NOMO-1 treated with dmso at 0.1 percent for 144 hours (cell line): Measurements from ENCODE around the gene MC1R.
"Not testable (repeated sequence)": the region's sequence is repeated elsewhere in the genome, so short reads cannot be mapped to it uniquely, and the experiment has no call there.

ENCODE experiments used
- DNase-seq: peaks from one replicate; lab custom pipeline; 2025; ENCODE audit not compliant: unreplicated experiment; lab: John Stamatoyannopoulos, UW

Gene MC1R

DNA sequence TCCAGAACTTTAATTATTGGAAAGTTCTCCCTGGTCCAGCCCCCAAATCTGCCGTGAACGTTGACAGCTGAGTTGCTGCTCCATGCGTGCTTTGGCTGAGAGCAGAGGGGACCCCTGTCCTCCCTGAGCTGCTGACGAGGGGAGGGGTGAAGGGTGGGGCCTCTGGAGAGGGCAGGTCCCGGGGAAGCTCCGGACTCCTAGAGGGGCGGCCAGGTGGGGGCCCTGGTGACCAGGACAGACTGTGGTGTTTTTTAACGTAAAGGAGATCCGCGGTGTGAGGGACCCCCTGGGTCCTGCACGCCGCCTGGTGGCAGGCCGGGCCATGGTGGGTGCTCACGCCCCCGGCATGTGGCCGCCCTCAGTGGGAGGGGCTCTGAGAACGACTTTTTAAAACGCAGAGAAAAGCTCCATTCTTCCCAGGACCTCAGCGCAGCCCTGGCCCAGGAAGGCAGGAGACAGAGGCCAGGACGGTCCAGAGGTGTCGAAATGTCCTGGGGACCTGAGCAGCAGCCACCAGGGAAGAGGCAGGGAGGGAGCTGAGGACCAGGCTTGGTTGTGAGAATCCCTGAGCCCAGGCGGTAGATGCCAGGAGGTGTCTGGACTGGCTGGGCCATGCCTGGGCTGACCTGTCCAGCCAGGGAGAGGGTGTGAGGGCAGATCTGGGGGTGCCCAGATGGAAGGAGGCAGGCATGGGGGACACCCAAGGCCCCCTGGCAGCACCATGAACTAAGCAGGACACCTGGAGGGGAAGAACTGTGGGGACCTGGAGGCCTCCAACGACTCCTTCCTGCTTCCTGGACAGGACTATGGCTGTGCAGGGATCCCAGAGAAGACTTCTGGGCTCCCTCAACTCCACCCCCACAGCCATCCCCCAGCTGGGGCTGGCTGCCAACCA is at the start of gene MC1R:
Gene MC1R, plus strand, starts transcription at position 410 of the 895 bp plus-strand sequence. Its CDS starts 397 bp downstream, at position 807.
- no peak for DNase-seq

GRCh38 chr16:89869911-89870310 is 48.8 kb upstream of the MC1R start:
- DNase-seq: no peak

GRCh38 chr16:89870440-89870839 is 48.2 kb upstream of the MC1R start:
- DNase-seq: no peak

DNA sequence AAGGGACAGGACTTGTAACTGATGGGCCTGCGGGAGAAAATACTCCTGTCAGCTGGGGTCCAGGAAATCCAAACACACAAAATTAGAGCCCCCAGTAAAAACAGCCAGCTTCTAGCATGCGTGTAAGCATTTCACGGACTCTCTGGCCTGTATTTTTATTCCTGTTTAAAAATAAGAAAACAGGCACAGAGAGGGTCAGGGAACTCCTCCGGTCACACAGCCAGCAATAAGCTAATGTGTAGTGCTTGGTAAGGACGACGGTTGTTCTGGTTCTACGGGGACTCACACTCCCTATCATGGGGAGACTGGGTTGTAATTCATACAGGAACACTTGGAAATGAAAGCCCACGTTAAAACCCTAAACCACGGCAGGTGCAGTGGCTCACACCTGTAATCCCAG is 46.8 kb upstream of the MC1R start:
- DNase-seq: no peak

DNA sequence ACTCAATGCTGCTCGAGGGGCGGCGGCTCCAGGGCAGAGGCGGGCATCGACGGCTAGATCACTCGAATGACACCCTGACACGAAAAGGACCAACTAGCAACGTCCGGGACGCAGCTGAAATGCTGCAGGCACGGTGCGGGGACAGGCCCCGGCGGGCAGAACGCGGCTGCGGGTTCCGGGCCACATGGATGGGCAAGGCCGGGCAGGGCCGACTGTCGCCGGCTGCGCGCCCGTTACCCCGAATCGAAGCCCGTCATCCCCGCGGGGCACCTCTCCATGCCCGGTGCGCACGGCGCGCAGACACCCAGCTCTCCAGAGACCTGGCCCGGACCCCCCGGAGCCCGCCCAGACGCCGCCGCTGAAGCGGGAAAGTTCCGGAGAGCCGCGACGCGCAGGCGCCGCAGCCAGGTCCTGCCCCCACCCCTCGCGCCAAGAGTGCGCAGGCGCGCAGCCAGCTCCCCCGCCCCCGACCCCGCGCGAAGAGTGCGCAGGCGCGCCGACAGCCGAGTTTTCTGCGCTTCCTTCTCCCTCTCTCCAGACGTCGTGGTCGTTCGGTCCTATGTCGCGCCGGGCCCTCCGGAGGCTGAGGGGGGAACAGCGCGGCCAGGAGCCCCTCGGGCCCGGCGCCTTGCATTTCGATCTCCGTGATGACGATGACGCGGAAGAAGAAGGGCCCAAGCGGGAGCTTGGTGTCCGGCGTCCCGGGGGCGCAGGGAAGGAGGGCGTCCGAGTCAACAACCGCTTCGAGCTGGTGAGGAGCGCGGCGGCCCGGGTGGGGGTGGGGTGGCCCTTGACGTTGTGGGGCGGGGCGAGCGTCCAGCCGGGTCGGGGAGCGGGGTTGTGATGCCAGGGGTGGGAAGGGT is 45.3 kb upstream of the MC1R start, which contains the start of gene TCF25:
Gene TCF25, plus strand, starts transcription at position 484 of the 863 bp plus-strand sequence. Its CDS starts 76 bp downstream, at position 560.
- peak; percentile 54 for DNase-seq

DNA sequence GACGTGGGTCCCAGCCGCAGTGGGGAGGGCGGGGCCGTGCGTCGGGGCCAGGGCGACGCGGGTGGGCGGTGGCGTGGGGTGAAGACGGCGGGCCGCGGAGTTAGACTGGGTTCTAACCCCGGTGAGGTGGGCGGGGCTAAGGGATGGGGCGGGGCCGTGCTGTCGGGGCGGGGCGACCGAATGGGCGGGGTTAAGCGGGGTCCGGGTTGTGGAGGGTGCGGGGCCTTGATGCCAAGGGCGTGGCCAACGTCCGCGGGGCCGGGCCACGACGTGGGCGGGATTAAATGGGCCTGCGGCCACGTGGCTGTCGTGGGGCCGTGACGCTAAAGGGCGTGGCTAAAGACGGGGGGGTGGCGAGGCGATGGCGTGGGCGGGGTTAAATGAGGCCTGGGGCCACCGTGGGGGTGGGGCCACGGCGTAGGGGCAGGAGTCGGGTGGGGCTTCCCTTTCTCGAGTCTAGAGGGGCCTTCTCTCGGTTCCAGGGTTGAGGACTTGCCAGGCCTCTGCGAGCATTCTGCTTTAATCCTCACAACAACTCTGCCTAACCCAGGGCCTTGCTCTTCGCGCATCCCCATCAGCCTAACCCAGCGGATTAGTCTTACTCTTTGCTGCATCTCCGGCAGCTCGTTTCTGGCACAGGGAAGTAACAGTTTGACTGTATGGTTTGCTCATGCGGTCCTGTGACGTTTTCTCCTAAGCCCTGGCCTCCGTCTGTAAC is 44.5 kb upstream of the MC1R start:
- DNase-seq: peak; percentile 94

DNA sequence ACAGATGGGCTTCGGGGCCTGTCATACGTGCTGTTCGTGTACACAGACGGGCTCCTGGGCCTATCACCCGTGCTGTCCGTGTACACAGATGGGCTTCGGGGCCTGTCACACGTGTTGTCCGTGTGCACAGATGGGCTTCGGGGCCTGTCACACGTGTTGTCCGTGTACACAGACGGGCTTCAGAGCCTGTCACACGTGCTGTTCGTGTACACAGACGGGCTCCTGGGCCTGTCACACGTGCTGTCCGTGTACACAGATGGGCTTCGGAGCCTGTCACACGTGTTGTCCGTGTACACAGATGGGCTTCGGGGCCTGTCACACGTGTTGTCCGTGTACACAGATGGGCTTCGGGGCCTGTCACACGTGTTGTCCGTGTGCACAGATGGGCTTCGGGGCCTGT is 39.5 kb upstream of the MC1R start:
- DNase-seq: not testable (repeated sequence)

DNA sequence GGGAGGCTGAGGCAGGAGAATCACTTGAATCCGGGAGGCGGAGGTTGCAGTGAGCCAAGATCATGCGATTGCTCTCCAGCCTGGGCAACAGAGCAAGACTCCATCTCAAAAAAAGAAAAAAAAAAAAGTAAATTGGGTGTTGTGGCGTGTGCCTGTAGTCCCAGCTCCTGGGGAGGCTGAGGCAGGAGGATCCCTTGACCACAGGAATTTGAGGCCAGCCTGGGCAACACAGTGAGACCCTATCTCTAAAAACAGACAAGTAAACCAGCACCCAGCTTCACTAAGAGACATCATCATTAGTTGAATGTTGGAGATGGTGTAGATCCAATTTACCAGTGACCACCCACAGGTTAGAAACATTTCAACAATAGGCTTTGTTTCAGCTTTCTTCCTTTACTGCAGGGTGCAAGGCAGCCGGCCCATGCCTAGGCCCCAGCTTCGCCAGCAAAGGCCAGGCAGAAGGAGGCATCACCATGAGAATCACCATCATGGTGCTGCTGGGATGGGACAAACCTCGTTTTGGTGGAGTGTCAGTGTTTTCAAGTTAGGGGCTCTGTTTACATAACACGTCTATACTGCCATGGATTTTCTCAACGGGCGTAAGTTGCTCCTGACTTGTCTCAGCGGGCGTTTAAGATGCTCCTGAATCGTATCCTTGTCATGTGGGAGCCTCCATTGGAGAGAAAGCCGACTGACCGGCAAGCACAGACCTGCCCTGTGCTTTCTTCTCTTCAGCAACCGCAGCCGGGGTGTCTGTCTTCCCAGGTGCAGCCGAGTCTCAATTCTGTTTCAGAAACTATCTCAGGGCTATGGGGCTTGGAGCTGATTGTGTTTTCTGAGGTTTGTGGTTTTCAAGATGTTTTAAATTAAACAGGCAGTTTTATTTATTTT is 37.9 kb upstream of the MC1R start:
- DNase-seq: no peak

DNA sequence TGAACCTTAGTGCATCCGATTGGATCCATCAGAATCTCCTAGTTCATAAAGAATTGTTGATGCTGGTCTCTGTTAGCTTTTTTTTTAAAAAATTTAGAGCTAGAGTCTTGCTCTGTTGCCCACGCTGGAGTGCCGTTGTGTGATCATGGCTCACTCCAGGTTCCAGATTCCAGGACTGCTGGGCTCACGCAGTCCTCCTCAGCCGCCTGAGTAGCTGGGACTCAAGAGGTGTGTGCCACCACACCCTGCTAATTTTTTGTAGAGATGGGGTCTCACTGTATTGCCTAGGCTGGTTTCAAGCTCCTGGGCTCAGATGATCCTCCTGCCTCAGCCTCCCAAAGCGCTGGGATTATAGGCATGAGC is 37.3 kb upstream of the MC1R start:
- no peak for DNase-seq

DNA sequence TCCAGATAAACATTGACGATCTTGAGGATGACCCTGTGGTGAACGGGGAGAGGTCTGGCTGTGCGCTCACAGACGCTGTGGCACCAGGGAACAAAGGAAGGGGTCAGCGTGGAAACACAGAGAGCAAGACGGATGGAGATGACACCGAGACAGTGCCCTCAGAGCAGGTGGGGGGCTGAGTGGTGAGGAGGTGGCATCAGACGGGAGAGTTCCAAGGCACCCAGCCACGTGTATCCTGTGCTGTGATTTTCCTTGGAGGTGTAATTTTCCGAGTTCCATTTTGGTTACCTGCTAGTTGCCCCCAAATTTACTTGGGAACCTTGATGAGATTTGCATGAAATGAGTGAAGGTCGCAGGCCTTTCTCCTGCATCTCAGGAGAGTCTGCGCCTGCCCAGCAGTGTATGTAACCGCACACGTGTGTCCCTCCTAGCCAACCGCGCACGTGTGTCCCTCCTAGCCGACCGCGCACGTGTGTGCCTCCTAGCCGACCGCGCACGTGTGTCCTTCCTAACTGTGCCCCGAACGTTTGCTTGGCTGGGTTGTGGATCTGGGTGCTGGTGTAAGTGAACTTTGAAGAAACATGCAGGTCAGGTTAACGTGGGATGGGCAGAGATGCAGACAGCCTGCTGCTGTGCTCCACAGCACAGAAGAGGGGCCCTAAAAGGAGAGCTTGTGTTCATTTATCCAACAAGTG is 35.2 kb upstream of the MC1R start:
- DNase-seq: no peak

DNA sequence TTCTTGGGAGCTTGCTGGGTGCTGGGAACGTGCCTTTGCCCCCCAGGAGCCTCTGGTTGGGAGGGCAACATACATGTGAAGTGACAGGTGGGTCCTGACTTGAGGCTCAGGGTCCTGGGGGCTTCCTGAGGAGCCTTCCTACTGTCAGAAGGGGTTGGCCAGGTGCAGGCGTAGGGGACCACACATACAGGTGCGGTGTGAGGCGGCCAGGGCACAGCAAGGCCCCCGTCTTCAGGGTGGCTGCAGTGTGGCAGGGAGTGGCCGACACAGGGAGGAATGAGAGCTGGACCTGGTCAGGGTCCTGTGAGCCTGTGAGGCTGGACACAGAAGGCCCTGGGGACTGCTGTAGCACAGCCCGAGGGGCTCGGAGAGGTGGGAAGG is 34.6 kb upstream of the MC1R start:
- DNase-seq: no peak

GRCh38 chr16:89887243-89887642 is 31.4 kb upstream of the MC1R start:
- DNase-seq: no peak

GRCh38 chr16:89890200-89890599 is 28.5 kb upstream of the MC1R start:
- no peak for DNase-seq

GRCh38 chr16:89890886-89891657 is 27.6 kb upstream of the MC1R start:
- no peak for DNase-seq

- DNase-seq: no peak
Measured at GRCh38 chr16:89892055-89892630, 26.5 kb upstream of the MC1R start.

DNA sequence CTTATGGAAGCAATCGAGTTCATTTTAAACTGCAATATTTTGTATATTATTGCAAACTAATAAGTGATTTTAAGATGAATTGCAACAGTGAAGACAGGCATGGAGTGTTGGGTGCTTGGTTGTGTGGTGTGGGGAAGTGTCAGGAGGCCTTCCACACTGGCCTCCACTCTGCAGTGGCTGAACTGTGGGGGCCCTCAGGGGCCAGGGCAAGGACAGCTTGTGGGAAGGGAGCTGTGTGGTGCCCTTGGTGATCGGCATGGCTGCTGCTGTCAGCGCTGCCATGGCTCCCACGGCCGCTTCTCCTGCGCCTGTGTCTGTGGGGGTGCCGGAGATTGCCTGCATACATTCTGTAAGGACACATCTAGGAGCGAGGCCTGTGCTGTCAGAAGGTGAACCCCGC is 26.0 kb upstream of the MC1R start:
- no peak for DNase-seq

DNA sequence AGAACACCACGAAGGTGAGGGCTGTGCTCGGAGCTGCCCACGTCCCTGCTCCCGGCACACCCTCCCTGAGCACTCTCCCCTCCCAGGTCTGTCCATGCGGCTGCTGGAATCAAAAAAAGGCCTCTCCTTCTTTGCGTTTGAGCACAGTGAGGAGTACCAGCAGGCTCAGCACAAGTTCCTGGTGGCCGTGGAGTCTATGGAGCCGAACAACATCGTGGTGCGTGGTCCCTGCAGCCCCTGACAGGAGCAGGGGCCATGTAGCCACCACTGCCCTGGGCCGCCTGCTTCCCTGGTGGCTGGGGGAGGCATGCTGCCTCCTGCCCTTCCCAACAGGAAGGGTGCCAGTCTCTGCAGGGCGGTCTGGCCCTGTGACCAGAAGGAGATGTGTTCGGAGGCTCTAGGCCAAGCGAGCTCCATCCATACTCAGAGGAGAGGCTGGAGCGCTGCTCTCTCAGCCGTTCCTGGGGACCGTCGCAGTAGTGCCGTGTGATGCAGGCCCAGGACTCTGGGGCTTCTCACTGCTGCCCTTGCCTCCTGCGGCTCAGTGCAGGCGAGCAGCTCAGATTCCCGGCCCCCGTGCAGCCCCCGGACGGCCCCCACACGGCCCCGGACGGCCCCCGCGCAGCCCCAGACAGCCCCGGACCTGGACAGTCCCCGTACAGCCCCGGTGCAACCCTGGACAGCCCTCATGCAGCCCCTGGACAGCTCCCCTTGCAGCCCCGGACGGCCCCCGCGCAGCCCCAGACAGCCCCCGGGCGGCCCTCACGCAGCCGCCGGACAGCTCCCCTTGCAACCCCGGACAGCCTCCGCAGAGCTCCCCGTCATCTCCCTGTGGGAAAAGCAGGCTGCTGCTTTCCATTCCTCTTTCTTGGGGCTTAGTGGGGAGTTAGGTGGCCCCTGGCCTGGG is 24.8 kb upstream of the MC1R start:
- no peak for DNase-seq
